ENCODE data around the gene PDE11A. TPM values are rescaled to one million over a fixed set of nuclear protein-coding genes. Genes with fewer than 3 reads are reported as not detected.

The PDE11A gene
- total and polyA plus RNA-seq, 12 donors = 0.26 to 2.9 (median 0.58) TPM

GRCh38 chr2:177631680-177632079 lies 440.9 kb downstream of the PDE11A start:
- Histone ChIP-seq H3K27me3 (no peaks in the 10 kb centered on the region), H3K4me1 (replicated peaks in 1 of 2) (peaks cover 0 to 5% of the 10 kb centered on the region in 2 donors), H3K4me3 (no peak overlapping the region), H3K9me3 (replicated peaks in 1 of 3) (no peaks in the 10 kb centered on the region), H3K36me3 (replicated peaks in 1 of 2) (no peaks in the 10 kb centered on the region), H3K27ac (no peak overlapping the region)
- intact Hi-C loops (cut with DNase I) = no loop called here
- TF ChIP-seq CTCF (IDR thresholded peaks at IDR 0.05) = no peak
- no peak for TF ChIP-seq POLR2A (IDR thresholded peaks at IDR 0.05)
- DNase-seq = no peak
- WGBS, 4 donors = 76 to 94% (median 83%) methylated on average over 1 of the region's 1 CpG

GRCh38 chr2:177629357-177630024 lies 443.1 kb downstream of the PDE11A start:
- WGBS, 4 donors = 29 to 47% (median 36%) methylated on average over 4 of the region's 4 CpGs
- intact Hi-C loops (cut with DNase I) = no loop called here
- H3K4me3 ChIP-seq = no peak overlapping the region
- no peak overlapping the region for H3K27ac ChIP-seq
- no peaks in the 10 kb centered on the region for H3K36me3 ChIP-seq (replicated peaks in 1 of 2)
- no peak for TF ChIP-seq CTCF (IDR thresholded peaks at IDR 0.05)
- TF ChIP-seq POLR2A (IDR thresholded peaks at IDR 0.05) = no peak
- no peaks in the 10 kb centered on the region for H3K9me3 ChIP-seq (replicated peaks in 1 of 3)
- DNase-seq = no peak
- H3K27me3 ChIP-seq = no peaks in the 10 kb centered on the region
- peaks cover 0 to 5% of the 10 kb centered on the region in 2 donors for H3K4me1 ChIP-seq (replicated peaks in 1 of 2)

- 61 to 72% (median 67%) methylated on average over 5 of the region's 5 CpGs for WGBS, 4 donors
- TF ChIP-seq CTCF (IDR thresholded peaks at IDR 0.05) = no peak
- TF ChIP-seq POLR2A (IDR thresholded peaks at IDR 0.05) = no peak
- peaks cover 0 to 3% of the 10 kb centered on the region in 2 donors for H3K4me1 ChIP-seq (replicated peaks in 1 of 2)
- H3K27me3 ChIP-seq = no peaks in the 10 kb centered on the region
- no peaks in the 10 kb centered on the region for H3K9me3 ChIP-seq (replicated peaks in 1 of 3)
- H3K4me3 ChIP-seq = no peak overlapping the region
- intact Hi-C loops (cut with DNase I) = no loop called here
- H3K27ac ChIP-seq = no peak overlapping the region
- no peak for DNase-seq
- H3K36me3 ChIP-seq (replicated peaks in 1 of 2) = no peaks in the 10 kb centered on the region
Measured at GRCh38 chr2:177628831-177629230, 443.7 kb downstream of the PDE11A start.

GRCh38 chr2:177625744-177626650 lies 446.6 kb downstream of the PDE11A start:
- Histone ChIP-seq H3K9me3 (replicated peaks in 1 of 3) (no peaks in the 10 kb centered on the region), H3K4me1 (replicated peaks in 1 of 2) (no peaks in the 10 kb centered on the region), H3K4me3 (no peak overlapping the region), H3K27ac (no peak overlapping the region), H3K36me3 (replicated peaks in 1 of 2) (no peaks in the 10 kb centered on the region), H3K27me3 (no peaks in the 10 kb centered on the region)
- WGBS, 4 donors = 62 to 74% (median 67%) methylated on average over 10 of the region's 10 CpGs
- intact Hi-C loops (cut with DNase I) = no loop called here
- TF ChIP-seq CTCF (IDR thresholded peaks at IDR 0.05) (no peak), POLR2A (IDR thresholded peaks at IDR 0.05) (no peak)
- DNase-seq = no peak

All from adrenal gland (tissue), 12 donors.